HL-60 (cell line): ENCODE measurements around the gene CTNS.

ENCODE experiments used
- DNase-seq, 2 experiments: peaks; one replicate each; pipeline ENCODE4 v3.0.0-alpha.2; 2010 to 2020; ENCODE audit warnings: low read depth in 1 of 2, low spot score in 1 of 2
- H3K27ac ChIP-seq: fragments of 250-450 bp; sonication (Bioruptor Pico); replicated peaks from 2 replicates; pipeline ENCODE4 v1.5.1; 2020; ENCODE audit warnings: mild to moderate bottlenecking, moderate library complexity
- H3K27me3 ChIP-seq: fragments of 250-450 bp; sonication (Bioruptor Pico); 2 replicates; pipeline ENCODE4 v1.5.1; 2021; ENCODE audit warnings: mild to moderate bottlenecking, moderate library complexity; ENCODE audit not compliant: insufficient read depth, poor library complexity, severe bottlenecking
- H3K4me3 ChIP-seq: replicated peaks from 2 replicates; pipeline ENCODE4 v1.5.1; 2011; ENCODE audit warnings: mild to moderate bottlenecking, control low read depth, low read length; ENCODE audit not compliant: insufficient read depth
- GABPA ChIP-seq: IDR thresholded peaks from 2 replicates; pipeline ENCODE4 v1.6.1; 2012; ENCODE audit warnings: low read depth
- POLR2AphosphoS5 ChIP-seq: IDR thresholded peaks from 2 replicates; pipeline ENCODE4 v1.6.1; 2012; ENCODE audit warnings: low read depth
- SPI1 ChIP-seq: IDR thresholded peaks from 2 replicates; pipeline ENCODE4 v1.6.1; 2012; ENCODE audit warnings: low read depth, mild to moderate bottlenecking, borderline replicate concordance
- TF ChIP-seq, protein P1 (sequence below): IDR thresholded peaks from one replicate; pipeline ENCODE4 v1.5.1; 2011; ENCODE audit warnings: low read length, control low read depth, inconsistent platforms; ENCODE audit not compliant: insufficient read depth
- TF ChIP-seq, protein P2 (sequence below): IDR thresholded peaks from 2 replicates; pipeline ENCODE4 v1.6.1; 2012; ENCODE audit warnings: low read depth; ENCODE audit not compliant: insufficient replicate concordance

CTNS gene

DNA sequence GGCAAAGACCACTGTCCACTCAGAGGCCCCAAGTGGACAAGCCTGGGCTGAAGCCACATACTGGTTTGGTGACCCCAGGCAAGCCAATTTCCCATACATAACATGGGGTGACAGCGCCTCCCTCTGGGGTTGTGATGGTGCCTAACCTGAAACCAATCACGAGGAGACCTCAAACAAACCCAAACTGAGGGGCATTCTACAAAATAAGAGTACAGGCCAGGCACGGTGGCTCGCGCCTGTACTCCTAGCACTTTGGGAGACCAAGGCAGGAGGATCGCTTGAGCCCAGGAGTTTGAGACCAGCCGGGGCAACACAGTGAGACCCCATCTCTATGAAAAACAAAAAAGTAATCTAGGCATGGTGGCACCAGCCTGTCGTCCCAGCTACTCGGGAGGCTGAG, 55.8 kb downstream of the CTNS start:
- H3K4me3 ChIP-seq = no peak overlapping the region
- no peaks in the 10 kb centered on the region for H3K27me3 ChIP-seq
- no peak for DNase-seq
- TF ChIP-seq, protein P1, sequence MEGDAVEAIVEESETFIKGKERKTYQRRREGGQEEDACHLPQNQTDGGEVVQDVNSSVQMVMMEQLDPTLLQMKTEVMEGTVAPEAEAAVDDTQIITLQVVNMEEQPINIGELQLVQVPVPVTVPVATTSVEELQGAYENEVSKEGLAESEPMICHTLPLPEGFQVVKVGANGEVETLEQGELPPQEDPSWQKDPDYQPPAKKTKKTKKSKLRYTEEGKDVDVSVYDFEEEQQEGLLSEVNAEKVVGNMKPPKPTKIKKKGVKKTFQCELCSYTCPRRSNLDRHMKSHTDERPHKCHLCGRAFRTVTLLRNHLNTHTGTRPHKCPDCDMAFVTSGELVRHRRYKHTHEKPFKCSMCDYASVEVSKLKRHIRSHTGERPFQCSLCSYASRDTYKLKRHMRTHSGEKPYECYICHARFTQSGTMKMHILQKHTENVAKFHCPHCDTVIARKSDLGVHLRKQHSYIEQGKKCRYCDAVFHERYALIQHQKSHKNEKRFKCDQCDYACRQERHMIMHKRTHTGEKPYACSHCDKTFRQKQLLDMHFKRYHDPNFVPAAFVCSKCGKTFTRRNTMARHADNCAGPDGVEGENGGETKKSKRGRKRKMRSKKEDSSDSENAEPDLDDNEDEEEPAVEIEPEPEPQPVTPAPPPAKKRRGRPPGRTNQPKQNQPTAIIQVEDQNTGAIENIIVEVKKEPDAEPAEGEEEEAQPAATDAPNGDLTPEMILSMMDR = no peak
- no peak for TF ChIP-seq SPI1
- no peak for TF ChIP-seq POLR2AphosphoS5
- TF ChIP-seq, protein P2, sequence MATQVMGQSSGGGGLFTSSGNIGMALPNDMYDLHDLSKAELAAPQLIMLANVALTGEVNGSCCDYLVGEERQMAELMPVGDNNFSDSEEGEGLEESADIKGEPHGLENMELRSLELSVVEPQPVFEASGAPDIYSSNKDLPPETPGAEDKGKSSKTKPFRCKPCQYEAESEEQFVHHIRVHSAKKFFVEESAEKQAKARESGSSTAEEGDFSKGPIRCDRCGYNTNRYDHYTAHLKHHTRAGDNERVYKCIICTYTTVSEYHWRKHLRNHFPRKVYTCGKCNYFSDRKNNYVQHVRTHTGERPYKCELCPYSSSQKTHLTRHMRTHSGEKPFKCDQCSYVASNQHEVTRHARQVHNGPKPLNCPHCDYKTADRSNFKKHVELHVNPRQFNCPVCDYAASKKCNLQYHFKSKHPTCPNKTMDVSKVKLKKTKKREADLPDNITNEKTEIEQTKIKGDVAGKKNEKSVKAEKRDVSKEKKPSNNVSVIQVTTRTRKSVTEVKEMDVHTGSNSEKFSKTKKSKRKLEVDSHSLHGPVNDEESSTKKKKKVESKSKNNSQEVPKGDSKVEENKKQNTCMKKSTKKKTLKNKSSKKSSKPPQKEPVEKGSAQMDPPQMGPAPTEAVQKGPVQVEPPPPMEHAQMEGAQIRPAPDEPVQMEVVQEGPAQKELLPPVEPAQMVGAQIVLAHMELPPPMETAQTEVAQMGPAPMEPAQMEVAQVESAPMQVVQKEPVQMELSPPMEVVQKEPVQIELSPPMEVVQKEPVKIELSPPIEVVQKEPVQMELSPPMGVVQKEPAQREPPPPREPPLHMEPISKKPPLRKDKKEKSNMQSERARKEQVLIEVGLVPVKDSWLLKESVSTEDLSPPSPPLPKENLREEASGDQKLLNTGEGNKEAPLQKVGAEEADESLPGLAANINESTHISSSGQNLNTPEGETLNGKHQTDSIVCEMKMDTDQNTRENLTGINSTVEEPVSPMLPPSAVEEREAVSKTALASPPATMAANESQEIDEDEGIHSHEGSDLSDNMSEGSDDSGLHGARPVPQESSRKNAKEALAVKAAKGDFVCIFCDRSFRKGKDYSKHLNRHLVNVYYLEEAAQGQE = no peak
- no peak for TF ChIP-seq GABPA
- H3K27ac ChIP-seq = no peak overlapping the region

DNA sequence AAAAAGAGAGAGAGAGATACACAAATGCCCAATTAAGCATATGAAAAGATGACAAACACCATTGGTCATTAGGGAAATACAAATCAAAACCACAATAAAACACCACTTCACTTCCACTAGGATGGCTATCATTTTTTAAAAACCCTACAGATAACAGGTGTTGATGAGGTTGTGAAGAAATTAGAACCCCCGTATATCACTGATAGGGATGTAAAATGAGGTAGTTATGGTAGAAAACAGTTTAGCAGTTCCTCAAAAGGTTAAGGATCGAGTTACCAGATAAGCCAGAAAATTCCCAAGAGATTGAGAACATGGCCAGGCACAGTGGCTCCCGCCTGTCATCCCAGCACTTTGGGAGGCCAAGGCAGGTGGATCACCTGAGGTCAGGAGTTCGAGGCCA, 56.6 kb downstream of the CTNS start:
- no peak overlapping the region for H3K4me3 ChIP-seq
- no peak overlapping the region for H3K27ac ChIP-seq
- H3K27me3 ChIP-seq = no peaks in the 10 kb centered on the region
- TF ChIP-seq, protein P1 = no peak
- TF ChIP-seq, protein P2 = no peak
- TF ChIP-seq SPI1 = no peak
- no peak for TF ChIP-seq GABPA
- no peak for TF ChIP-seq POLR2AphosphoS5
- no peak for DNase-seq

DNA sequence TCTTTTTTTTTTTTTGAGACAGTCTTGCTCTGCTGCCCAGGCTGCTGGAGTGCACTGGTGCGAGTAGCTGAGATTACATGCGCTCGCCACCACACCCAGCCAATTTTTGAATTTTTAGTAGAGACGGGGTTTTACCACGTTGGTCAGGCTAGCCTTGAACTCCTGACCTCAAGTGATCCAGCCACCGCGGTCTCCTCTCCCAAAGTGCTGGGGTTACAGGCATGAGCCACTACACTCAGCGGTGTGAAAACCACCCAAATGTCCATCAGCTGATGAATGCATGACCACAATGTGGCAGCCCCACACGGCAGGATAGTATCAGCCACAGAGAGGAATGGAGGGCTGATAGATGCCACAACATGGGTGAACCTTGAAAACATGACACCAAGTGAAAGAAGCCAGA, 57.3 kb downstream of the CTNS start:
- no peak overlapping the region for H3K27ac ChIP-seq
- no peak for TF ChIP-seq POLR2AphosphoS5
- TF ChIP-seq SPI1 = no peak
- TF ChIP-seq, protein P1 = no peak
- TF ChIP-seq GABPA = no peak
- H3K27me3 ChIP-seq = no peaks in the 10 kb centered on the region
- H3K4me3 ChIP-seq = no peak overlapping the region
- DNase-seq = no peak

DNA sequence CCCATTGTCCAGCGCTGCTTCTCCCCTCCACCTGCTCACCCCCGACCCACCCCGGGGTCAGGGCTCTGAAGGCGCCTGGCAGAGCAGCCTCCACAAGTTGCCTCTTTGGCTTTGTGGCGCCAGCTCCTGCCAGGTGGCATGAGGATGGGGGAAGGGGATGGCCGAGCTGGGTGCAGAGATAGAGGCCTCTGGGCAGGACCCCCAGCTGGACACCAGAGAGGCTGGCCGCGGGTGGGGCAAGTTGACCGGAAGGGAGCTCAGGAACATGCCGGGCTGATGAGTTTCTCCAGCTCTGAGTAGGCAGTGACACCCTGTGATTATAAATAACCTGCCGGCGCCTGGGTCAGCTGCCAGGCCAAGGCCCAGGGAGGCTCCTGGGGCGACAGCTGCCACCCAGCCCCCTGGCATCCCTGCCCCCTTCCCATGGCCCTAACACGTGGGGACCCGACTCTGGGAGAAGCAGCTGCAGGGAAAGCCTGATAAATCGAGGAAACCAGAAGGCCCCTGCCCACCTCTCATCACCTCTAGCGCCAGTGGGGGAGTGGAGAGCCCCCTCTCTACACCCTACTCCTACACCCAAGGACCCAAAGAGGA, 58.7 kb downstream of the CTNS start:
- H3K27ac ChIP-seq = no peak overlapping the region
- TF ChIP-seq, protein P1 = no peak
- no peak for TF ChIP-seq GABPA
- peak overlapping the region; percentile 40 for H3K4me3 ChIP-seq
- DNase-seq = no peak
- no peaks in the 10 kb centered on the region for H3K27me3 ChIP-seq
